ENCODE results near the gene PLEKHJ1.

DNA sequence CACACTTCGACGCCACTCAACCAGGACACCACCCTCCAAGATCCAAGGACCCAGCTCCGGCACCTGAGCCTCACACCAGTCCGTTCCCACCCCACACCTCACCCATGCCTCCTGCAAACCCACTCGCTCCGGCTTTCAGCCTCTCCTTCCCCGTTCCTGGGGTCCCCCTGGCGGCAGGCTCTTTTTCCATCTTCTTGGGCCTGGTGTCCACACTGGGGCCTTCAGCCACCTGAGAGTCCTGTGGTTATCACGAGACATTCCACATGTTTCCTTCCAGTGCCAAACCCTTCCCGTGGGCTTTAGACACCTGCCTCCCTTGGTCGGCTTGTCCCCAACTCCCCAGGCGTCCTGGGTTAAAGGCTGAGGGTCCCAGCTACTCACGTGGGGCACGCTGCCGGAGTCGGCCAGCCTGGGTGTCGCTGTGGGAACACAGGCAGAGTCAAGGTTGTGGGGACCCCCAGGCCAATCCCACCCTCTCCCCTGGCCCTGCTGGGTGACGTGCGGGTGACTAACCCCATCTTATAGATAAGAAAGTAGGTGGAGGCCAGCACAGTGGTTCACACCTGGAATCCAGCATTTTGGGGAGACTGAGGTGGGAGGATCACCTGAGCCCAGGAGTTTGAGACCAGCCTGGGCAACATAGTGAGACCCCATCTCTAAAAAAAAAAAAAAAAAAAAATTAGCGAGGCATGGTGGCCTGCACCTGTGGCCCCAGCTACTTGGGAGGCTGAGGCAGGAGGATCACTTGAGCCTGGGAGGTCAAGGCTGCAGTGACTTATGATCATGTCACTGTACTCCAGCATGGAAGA is 18.1 kb upstream of the PLEKHJ1 start:
- TF ChIP-seq, protein P1, sequence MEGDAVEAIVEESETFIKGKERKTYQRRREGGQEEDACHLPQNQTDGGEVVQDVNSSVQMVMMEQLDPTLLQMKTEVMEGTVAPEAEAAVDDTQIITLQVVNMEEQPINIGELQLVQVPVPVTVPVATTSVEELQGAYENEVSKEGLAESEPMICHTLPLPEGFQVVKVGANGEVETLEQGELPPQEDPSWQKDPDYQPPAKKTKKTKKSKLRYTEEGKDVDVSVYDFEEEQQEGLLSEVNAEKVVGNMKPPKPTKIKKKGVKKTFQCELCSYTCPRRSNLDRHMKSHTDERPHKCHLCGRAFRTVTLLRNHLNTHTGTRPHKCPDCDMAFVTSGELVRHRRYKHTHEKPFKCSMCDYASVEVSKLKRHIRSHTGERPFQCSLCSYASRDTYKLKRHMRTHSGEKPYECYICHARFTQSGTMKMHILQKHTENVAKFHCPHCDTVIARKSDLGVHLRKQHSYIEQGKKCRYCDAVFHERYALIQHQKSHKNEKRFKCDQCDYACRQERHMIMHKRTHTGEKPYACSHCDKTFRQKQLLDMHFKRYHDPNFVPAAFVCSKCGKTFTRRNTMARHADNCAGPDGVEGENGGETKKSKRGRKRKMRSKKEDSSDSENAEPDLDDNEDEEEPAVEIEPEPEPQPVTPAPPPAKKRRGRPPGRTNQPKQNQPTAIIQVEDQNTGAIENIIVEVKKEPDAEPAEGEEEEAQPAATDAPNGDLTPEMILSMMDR (IDR thresholded peaks at IDR 0.05): no peak; the same call in 1 of the 2 replicates
- TF ChIP-seq POLR2AphosphoS5 (IDR thresholded peaks at IDR 0.05; ENCODE audit: low read depth, low read length) (no peak), SIN3A (IDR thresholded peaks at IDR 0.05; ENCODE audit: borderline replicate concordance, insufficient read depth, low read depth, low read length) (no peak)
- TF ChIP-seq, protein P2, sequence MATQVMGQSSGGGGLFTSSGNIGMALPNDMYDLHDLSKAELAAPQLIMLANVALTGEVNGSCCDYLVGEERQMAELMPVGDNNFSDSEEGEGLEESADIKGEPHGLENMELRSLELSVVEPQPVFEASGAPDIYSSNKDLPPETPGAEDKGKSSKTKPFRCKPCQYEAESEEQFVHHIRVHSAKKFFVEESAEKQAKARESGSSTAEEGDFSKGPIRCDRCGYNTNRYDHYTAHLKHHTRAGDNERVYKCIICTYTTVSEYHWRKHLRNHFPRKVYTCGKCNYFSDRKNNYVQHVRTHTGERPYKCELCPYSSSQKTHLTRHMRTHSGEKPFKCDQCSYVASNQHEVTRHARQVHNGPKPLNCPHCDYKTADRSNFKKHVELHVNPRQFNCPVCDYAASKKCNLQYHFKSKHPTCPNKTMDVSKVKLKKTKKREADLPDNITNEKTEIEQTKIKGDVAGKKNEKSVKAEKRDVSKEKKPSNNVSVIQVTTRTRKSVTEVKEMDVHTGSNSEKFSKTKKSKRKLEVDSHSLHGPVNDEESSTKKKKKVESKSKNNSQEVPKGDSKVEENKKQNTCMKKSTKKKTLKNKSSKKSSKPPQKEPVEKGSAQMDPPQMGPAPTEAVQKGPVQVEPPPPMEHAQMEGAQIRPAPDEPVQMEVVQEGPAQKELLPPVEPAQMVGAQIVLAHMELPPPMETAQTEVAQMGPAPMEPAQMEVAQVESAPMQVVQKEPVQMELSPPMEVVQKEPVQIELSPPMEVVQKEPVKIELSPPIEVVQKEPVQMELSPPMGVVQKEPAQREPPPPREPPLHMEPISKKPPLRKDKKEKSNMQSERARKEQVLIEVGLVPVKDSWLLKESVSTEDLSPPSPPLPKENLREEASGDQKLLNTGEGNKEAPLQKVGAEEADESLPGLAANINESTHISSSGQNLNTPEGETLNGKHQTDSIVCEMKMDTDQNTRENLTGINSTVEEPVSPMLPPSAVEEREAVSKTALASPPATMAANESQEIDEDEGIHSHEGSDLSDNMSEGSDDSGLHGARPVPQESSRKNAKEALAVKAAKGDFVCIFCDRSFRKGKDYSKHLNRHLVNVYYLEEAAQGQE (IDR thresholded peaks at IDR 0.05; ENCODE audit: insufficient read depth in 1 of 2, low read depth in 2 of 2, low read length in 1 of 2): no peak
